Measurements from ENCODE around the gene IL31RA.
"Not testable (repeated sequence)": the region's sequence is repeated elsewhere in the genome, so short reads cannot be mapped to it uniquely, and the experiment has no call there.

IL31RA gene

DNA sequence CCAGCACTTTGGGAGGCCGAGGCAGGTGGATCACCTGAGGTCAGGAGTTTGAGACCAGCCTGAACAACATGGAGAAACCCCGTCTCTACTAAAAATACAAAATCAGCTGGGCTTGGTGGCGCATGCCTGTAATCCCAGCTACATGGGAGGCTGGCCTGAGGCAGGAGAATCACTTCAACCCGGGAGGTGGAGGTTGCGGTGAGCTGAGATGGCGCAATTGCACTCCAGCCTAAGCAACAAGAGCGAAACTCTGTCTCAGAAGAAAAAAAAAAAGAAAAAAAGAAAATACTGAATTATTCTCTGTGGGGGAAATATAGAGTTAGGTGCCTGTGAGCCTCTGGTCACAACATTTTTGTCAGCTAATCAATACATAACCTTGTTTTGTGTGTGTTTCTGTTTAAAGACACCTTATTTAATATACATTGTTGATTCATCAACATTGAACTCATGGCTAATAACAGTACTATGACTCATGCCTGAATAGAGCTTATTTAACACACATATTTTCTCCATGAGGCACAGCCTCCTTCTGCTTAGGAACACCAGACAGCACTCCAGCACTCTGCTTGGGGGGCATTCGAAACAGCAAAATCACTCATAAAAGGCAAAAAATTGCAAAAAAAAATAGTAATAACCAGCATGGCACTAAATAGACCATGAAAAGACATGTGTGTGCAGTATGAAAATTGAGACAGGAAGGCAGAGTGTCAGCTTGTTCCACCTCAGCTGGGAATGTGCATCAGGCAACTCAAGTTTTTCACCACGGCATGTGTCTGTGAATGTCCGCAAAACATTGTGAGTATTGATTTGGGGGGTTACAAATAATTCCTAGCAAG lies at the start of gene IL31RA:
Gene IL31RA, plus strand, starts transcription at position 519 of the 836 bp plus-strand sequence. Its CDS starts 214 bp downstream, at position 733.
- DNase-seq (ENCODE audit: low read depth in 2 of 3, low spot score in 1 of 3) = no peak

DNA sequence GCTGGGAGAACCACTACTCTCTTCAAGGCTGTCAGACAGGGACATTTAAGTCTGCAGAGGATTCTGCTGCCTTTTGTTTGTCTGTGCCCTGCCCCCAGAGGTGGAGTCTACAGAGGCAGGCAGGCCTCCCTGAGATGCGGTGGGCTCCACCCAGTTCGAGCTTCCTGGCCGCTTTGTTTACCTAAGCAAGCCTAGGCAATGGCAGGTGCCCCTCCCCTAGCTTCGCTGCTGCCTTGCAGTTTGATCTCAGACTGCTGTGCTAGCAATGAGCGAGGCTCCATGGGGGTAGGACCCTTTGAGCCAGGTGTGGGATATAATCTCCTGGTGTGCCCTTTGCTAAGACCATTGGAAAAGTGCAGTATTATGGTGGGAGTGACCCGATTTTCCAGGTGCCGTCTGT lies 42.3 kb upstream of the IL31RA start:
- not testable (repeated sequence) for DNase-seq (ENCODE audit: low read depth in 2 of 3, low spot score in 1 of 3)

DNA sequence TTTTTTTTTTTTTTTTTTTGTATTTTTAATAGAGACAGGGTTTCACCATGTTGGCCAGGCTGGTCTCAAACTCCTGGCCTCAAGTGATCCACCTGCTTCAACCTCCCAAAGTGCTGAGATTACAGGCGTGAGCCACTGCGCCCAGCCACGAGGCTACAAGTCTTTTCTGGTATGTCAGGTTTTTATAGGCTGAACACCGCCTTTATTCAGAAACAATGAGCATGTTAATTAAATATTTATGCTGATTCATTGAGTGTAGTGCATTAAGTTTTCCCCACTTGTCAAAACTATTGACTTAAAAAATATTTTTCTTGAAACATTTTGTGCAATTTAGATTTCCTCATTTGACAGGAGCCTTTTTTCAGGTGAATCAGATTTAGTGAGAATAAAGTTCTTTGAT lies 35.2 kb upstream of the IL31RA start:
- not testable (repeated sequence) for DNase-seq (ENCODE audit: low read depth in 2 of 3, low spot score in 1 of 3)

DNA sequence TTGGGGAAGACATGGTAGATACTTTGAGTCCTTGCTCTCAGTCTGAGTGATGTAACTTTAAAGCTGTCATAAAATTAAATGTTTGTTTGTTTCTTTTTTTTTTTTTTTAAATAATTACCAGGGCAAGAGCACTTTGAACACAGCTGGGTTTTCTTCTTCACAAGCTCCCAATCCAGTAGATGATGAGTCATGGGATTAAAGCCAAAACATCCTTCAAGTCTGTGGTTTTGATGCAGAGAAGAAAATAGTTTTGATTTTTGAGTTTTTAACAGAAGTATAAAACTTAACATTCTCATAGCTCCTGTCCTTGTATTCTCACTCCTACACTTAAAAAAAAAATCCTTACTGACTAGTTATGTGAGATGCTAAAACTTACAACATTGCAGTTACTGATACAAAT lies 34.8 kb upstream of the IL31RA start:
- DNase-seq (ENCODE audit: low read depth in 2 of 3, low spot score in 1 of 3) = no peak

DNA sequence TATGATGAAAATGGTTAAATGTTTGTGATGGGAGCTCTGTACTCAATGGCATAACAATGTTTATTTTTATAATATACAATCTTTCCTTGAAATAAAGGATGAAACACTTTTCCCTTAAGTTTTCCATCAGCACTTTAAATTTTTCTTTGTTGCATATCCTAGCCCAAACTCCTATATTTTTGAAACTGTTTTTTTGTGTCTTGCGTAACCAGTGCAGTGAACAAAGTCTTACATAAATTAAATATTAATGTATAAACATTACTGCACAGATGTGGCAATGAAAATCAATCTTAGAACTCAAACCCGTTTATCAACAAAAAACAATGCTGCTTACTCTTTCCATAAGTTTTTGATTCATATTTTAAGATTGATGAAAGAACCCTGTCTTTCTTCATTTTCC lies 34.1 kb upstream of the IL31RA start:
- DNase-seq (ENCODE audit: low read depth in 2 of 3, low spot score in 1 of 3) = no peak

DNA sequence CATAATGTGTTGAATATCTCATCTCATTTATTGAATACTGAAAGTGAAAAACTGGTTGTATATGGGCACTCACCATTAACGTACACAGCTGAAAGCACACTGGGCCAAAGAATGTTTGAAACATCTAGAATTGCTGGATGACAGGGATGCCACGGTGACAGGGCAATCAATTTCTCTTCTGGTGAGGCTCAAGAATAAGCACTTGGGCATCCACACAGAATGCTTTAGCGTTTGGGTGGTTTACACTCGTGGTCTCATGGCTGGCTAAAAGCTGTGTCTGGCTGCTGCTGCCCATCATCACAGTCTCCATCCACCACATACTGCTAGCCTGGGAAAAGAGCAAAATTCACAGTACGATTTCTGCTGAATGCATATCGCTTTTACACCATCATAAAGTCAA lies 30.7 kb upstream of the IL31RA start:
- DNase-seq (ENCODE audit: low read depth in 2 of 3, low spot score in 1 of 3) = no peak

DNA sequence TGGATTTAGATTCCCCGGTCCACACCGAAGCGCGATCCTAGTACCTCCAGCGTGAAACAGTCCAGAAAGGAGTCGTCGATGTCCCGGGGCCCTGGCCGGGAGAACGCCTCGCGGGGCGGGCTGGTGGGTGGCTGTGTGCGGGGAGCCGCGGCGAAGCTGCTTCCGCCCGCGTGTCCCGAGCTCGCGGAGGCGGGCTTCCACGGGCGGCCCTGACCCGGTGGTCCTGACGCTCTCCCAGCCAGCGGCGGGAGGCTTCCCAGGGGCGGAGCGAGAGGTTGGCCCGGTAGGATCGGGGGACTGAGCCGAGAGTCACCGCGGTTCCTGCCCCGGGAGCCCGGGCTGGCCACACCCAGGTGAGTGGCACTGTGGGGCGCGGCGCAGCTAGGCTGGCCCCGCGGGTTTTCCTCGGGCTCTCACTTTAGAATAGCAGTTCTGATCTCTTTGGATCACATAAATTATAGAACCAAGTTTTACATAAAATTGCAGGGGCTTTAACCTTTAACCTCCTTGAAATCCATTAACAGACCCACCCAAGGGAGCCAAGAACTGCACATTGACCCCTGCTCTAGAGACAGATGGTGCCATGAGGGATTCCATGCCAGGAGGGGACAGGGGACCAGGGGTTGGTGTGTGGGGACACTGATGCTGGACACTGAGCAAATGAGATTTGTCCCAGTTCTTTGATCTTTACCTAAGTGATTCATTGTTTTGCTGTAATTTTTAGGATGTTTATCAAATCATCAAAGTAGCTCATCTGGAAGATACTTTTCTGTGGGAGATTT lies 29.2 kb upstream of the IL31RA start:
- DNase-seq (ENCODE audit: low read depth in 2 of 3, low spot score in 1 of 3) = no peak

DNA sequence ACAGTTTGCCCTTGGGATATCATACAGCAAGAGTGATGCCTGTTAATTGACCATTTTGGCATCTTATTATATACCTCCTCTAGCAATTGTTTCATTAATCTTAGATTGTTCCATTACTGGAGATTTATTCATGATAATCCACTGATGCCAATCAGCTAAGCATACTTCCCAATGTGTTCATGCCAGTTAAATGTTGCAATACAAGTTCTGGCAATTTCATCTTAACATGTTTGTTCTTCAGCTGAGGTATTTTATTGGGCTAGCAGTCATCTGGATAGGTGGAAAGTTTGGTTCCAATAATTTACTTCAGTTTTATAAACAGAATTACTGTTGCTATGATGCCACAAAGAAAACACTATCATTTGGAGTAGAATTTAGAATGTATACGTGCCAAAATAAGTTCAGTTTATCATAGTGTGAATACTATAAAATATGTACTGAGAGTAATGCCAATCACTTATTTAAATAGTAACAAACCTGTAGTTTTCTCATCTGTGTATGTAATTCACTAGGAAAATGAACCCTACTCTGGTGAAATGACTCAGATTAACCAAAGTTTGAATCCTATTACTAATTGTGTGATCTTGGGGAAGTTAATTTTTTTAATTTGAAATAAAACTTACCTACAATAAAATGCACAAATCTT lies 27.9 kb upstream of the IL31RA start:
- no peak for DNase-seq (ENCODE audit: low read depth in 2 of 3, low spot score in 1 of 3)

DNA sequence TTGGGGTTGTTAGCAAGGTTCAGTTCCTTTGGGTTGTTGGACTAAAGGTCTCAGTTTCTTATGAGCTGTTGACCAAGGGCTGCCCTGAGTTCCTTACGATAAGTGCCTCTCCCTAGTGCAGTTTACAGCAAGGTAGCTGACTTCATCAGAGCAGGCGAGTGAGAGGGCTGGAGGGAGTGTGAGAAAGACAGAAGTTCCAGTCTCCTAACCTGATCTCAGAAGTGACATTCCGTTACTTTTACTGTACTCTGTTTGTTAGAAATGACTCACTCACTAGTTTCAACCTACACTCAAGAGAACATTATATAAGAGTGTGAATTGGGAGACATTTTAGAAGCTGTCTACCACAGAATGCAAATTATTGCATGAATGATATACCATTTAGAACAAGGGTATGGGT lies 21.2 kb upstream of the IL31RA start:
- no peak for DNase-seq (ENCODE audit: low read depth in 2 of 3, low spot score in 1 of 3)

DNA sequence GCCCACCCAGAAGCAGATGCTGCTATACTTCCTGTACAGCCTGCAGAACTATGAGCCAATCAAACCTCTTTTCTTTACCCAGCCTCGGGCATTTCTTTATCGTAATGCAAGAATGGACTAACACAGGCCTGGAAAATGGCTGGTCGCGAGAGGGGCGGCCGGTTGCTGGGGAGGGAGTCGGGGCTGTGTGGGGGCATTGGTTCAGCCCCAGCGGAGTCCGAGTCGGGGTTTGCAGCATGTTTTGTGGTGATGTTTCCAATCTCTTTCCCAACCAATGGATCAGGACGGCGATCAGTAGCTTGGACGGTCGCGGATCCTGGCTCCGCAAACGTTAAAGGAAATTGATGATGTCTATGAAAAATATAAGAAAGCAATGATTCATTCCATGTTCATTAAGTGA lies 18.7 kb upstream of the IL31RA start:
- DNase-seq (ENCODE audit: low read depth in 2 of 3, low spot score in 1 of 3) = no peak

DNA sequence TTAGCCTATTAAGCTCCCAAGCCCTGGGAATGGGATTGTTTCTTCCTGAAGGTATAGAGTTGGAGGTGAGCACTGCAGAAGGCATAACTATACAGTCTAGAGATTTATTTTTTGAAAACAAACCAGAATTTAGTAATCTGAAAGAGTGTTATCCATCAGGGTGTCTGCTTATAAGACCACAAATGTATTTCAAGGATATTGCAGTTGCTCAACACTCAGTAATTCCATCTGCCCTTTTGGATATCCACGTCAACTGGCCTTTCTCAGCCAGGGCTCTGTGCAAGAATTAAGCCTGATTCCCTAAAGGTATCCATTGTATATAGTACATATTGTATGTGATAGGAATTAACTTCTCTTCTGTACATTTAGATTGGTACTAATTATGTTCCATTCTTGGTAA lies 15.0 kb upstream of the IL31RA start:
- no peak for DNase-seq (ENCODE audit: low read depth in 2 of 3, low spot score in 1 of 3)

DNA sequence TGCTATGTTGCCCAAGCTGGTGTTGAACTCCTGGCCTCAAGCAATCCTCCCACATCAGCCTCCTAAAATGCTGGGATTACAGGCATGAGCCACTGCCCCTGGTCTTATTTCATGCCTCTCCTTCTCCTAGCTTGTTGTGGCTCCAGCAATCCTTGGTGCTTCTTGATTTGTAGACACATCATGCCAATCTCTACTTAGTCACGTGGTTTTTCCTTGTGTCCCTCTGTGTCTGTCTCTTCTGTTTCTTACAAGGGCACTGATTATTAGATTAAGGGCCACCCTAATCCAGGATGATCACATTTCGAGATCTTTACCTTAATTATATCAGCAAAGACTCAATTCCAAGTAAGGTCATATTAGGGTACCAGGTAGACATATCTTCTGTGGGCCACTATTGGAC lies 9.2 kb upstream of the IL31RA start:
- DNase-seq (ENCODE audit: low read depth in 2 of 3, low spot score in 1 of 3) = no peak

DNA sequence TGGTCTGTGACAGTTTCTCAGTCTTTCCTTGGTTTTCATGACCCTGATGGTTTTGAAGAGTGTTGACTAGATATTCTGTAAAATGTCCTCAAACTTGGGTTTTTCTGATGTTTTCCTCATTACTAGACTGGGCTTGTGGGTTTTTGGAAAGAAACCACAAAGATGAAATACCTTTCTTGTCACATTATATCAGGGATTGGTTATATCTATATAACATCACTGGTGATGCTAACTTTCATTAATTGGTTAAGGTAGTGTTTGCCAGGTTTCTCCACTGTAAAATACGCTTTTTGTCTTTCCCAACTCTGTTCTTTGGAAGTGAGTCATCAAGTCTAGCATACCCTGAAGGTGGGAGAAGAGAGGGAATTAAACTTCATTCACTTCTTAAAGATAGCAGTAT lies 3.3 kb upstream of the IL31RA start:
- DNase-seq (ENCODE audit: low read depth in 2 of 3, low spot score in 1 of 3) = no peak

DNA sequence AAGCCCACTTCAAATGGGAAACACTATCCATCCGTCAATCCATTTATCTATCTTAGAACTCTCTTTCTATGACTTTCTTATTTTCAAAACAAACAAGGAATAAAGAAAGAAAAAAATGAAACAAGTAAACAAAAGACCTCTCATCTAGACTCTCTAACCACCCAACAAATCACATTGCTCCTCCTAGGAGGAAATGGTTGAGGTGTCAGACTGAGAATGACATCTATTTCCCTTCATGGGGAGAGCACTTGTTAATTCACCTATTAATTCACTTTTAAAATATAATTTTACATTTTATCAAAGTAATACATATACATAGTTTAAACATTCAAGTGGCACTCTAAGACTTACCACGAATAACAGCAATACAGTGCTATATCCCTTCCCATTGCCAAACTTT lies 2.4 kb upstream of the IL31RA start:
- no peak for DNase-seq (ENCODE audit: low read depth in 2 of 3, low spot score in 1 of 3)

DNA sequence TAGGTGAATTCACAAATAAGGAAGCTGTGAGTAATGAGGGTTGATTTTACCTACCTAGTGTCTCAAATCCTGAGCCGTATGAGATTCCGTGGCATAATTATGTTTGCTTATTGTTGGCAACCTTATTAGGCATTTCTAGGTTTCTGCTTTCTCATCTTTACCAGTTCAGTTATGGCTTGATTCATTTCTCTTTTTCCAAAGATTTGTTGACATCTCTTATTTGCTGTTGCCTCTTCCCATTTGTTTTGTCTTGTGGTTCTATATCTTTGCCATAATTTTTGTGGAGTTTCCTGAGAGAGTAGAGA lies 470 bp downstream of the IL31RA start:
- DNase-seq (ENCODE audit: low read depth in 2 of 3, low spot score in 1 of 3) = no peak

DNA sequence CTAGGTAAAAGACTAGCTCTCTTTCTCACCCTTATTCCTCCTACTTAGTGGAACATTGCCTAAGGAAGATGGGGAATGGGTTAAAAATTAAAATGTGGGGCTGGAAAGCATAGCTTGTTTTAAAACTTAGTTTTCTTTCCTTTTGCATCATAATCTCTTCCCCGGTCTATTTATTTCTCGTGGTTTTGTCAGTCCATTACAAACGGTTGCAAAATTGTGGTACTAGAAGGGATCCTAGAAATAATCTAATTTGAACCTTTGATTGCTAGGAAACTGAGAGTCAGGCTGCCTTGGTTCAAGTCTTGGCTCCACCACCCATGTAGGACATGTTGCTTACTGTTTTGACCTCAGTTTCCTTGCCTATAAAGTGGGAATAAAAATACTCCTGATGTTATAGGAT lies 1.3 kb downstream of the IL31RA start:
- no peak for DNase-seq (ENCODE audit: low read depth in 2 of 3, low spot score in 1 of 3)

DNA sequence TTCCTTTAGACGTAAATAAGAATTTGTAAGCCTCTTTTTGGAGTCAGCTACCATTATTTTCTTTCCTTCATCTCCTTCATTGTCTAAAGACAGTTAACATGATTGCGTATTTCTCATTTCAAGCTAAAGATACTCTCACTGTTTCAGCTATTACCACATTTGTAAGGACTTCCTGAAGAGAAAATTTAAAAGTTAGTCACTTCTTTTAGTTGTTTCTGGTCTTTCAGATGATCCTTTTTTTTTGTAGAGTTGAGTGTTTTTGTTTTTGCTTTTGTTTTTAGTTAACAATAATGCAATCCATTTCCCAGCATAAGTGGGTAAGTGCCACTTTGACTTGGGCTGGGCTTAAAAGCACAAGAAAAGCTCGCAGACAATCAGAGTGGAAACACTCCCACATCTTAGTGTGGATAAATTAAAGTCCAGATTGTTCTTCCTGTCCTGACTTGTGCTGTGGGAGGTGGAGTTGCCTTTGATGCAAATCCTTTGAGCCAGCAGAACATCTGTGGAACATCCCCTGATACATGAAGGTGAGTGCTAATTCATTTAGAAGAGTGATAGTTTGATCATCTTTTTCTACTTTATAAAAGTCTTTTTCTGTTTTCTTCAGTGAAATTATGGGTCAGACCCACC lies 2.0 kb downstream of the IL31RA start:
- DNase-seq (ENCODE audit: low read depth in 2 of 3, low spot score in 1 of 3) = no peak

DNA sequence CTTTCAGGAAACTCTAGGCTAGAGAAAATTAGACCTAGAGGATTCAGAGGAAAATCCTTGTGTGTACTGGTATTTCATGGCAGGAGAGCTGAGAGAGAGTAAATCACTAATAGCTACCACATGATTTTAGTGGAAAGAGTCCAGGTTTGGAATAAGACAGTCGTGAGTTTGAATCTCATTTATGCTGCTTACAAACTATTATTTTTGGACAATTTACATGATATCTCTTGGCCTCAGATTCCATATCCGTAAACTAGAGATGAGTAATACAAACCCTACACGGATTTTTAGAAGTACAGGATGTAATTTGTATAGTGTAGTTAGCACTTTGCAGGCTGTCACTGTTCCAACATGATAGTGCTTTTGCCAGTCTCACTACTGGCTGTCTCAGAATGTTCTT lies 2.7 kb downstream of the IL31RA start:
- no peak for DNase-seq (ENCODE audit: low read depth in 2 of 3, low spot score in 1 of 3)

DNA sequence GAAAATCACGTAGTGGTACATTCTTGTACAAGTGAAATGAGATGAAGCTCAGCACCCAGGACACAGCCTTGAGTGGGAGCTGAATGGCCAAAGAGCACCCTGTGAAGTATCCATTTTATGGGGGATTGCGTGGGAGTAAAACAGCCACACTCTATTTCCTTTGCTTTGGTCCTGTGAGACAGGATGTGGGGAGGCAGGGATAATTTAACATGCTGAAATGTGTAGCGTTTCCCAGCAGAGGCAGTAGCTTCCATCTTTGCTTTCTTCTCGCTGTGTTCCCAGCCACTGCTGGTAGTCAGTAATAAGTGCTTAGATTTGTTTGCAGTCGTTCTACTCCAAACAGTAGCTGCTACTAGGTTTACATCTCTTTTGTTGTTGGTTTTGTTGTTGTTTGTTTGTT lies 4.4 kb downstream of the IL31RA start:
- peak in 1 of 3 donors; percentile 21 for DNase-seq (ENCODE audit: low read depth in 2 of 3, low spot score in 1 of 3)

DNA sequence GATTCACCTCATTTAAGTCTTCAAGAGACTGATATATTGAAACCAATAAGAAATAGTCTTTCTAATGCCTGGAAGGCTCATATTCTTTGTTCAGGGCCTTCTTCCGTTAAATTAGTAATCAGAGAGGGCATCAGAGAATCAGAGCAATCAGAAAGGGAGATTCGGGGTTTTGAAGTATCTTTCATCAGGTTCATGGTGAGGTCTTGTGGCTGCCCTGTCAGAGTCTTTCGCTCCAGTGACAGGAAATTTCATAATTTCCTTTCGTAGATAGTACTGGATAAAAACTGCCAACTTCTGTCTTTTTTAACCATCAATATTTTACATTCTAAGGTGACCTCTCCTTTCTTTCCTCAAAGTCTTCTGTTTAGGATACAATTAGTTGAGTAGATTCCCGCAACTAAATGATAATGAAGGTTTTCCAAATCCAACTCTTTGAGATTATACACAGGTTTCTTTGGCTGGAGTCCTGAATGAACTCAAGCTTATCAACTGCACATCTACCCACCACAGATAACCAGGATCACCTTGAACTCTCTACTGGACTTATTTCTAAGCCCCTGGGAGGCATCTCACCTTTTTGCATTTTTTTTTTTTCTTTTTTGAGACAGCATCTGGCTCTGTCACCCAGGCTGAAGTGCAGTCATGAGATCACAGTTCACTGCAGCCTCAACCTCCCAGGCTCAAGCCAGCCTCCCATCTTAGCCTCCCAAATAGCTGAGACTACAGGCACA lies 5.5 kb downstream of the IL31RA start:
- DNase-seq (ENCODE audit: low read depth in 2 of 3, low spot score in 1 of 3) = no peak

DNA sequence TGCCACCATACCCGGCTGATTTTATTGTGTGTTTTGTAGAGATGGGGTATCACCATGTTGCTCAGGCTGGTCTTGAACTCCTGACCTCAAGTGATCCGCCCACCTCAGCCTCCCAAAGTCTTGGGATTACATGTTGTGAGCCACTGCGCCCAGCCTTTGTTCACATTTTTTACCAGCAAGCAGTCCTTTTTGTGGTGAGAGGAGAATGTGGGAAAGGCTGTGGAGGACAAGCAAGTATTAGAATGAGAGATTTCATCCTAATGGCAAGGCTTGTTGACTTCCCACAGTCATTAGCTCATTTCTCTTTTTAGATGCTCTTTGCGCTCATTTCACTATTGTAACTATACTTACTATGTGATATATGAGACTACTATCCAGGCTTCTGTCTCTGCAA lies 6.1 kb downstream of the IL31RA start:
- DNase-seq (ENCODE audit: low read depth in 2 of 3, low spot score in 1 of 3) = no peak
